Measurements from ENCODE around the gene RIPOR3. TPM values are rescaled to one million over a fixed set of nuclear protein-coding genes. Genes with fewer than 3 reads are reported as not detected.
"Not testable (repeated sequence)": the region's sequence is repeated elsewhere in the genome, so short reads cannot be mapped to it uniquely, and the experiment has no call there.

The RIPOR3 gene
- total RNA-seq, 1 donor: 32.6 TPM

DNA sequence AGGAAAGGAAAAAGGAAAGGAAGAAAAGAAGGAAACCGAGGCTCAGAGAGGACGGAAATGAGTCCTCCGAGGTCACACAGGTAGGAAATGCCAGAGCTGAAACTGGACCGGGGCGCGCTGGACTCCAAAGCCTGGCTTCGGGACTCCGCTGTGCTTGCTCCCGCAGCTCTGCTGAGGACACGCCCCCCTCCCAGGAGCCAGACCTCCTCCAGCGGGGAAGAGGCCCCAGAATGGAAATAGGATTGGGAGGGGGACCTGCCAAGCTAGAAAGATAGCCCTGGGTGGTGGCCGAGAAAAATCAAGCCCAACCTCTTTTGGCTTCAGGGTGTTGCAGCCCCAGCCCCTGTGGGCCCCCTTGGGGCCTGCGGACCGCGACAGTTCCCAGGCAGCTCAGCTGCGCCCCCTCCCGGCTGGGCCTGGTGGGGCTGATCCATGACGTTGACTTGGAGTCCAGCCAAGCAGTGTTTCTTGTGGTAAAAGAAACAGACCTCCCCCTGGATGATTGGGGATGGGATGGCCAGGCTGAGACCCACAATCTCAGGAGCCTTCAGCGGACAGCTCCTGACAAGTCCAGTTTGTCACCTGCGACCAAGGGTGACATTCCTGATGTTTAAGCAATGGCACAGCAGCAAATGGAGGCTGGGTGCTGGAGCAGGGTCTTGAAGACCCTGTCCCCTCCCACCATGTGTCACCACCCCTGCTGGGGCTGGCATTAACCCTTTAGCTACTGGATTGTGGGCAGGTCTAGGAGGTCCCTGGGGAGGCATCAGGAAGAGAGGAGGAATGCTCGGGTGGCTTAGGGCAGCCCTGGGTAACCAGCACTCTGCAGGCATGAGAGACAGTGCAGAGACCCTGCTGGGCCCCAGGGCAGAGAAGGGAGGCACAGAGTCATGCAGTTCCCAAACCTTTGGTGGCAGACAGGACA is 55.4 kb downstream of the RIPOR3 start:
- DNase-seq (ENCODE audit: low read depth in 2 of 3, low spot score in 2 of 3): peak; percentile 21 to 84 (median 76)

DNA sequence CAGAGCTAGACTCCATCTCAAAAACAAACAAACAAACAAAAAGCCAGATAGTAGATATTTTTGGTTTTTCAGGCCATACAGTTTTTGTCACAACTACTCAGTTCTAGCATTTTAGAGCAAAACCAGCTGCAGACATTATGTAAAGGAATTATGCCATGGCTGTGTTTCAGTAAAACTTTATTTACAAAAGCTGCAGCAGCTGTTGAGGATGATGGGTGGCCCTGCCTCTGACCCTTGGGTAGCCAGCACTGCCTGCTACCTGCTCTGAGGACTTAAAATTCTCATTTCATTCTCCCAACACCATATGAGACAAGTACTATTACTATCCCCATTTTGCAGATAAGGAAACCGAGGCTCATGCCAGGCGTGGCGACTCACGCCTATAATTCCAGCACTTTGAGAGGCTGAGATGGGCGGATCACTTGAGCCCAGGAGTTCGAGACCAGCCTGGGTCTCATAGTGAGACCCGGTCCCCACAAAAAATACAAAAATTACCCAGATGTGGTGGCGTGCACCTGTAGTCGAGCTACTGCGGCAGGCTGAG is 56.3 kb downstream of the RIPOR3 start:
- no peak for DNase-seq (ENCODE audit: low read depth in 2 of 3, low spot score in 2 of 3)

DNA sequence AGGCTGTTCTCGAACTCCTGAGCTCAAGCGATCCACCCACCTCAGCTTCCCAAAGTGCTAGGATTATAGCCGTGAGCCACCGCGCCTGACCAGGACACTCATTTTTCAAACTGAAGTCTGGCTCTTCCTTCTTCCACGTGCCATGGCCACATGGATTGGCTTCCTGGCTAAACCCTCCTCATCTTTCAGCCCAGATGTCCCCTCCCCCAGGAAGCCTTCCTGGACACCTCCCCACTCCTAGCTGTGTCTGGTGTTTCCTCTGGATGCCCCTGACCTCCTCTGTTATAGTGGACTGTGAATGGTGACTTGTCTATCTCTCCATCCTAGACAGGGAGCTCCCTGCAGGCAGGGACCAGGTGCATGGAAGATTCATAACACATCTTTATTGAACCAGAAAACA is 57.2 kb downstream of the RIPOR3 start:
- no peak for DNase-seq (ENCODE audit: low read depth in 2 of 3, low spot score in 2 of 3)

DNA sequence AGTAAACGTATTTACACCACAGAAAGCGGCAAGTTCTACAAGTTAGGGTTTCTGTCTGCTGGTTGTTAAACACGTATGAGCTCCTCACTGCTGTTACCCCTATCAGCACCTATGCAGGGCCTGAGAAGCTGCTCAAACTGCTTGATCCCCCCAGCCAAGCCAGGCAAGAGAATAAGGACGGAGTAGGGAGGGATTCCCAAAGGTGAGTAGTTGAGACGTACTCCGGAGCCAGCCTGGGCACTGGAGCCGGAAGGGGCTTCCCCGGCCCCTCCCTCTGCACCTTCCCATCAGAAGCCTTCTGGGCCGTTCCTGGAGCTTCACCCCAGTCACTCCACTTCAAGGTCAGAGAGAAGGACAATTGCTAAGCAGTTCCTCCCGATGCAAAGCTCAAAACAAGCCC is 58.0 kb downstream of the RIPOR3 start:
- no peak for DNase-seq (ENCODE audit: low read depth in 2 of 3, low spot score in 2 of 3)

DNA sequence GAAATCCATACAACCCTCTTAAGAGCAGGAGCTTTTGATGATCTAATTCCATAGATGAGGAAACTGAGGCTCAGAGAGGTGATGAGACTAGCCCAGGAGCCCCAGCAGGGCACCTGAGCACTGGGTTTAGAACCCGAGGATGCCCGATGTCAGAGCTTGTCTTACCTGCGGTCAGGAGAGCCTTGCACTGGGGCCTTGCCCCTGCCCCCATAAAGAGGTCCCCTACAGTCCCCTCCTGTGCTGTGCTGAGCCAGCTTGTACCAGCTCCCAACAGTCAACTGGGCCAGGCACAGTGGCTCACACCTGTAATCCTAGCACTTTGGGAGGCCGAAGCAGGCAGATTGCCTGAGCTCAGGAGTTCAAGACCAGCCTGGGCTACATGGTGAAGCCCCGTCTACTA is 58.6 kb downstream of the RIPOR3 start:
- no peak for DNase-seq (ENCODE audit: low read depth in 2 of 3, low spot score in 2 of 3)

DNA sequence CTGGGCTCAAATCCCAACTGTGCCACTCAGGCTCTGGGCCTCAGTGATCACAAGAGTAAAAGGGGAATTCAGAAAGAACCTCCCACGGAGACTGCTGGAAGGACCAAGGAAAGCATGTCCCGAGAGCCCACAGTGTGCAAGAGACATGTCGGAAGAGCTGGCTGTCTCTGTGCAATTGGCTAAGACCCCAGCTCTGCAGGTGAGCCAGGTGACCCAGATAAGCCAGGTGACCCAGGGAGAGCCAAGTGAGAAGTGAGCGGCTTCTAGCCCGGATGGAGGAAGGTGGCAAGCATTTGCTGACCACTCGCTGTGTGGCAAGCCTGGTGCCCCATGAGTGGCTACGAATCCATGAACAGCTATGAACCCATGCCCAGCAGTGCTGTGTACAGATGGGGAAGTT is 59.1 kb downstream of the RIPOR3 start:
- DNase-seq (ENCODE audit: low read depth in 2 of 3, low spot score in 2 of 3): no peak

DNA sequence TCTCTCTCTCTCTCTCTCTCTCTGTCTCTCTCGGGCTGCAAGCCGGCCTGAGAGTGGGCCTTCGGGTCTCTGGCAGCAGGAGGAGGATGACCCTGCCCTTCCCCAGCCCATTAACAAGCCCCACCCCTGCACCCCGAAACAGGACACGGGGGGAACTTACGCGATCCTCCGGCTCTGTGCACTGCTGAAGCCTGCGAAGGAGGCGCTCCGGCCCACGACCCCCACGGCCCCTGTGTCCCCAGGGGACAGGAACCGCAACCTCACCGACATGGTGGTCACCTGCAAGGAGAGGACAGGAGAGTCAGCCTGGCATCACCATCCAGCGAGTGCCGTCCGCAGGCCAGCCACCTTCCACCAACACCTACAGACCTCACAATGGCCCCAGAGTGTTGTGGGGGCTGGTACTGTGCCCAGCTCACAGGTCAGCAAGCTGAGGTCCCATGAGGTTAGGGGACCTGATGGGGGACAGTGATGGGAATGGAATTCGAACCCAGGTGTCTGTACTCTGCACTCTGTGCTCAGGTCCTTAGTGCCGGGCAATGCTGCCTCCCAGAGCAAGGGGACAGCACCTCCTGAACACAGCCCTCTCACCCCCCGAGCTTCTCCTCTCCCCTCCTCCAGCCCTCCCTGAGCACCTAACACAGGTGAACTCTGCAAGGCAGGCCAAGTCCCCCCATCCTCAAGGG is 60.6 kb downstream of the RIPOR3 start:
- no peak for DNase-seq (ENCODE audit: low read depth in 2 of 3, low spot score in 2 of 3)

DNA sequence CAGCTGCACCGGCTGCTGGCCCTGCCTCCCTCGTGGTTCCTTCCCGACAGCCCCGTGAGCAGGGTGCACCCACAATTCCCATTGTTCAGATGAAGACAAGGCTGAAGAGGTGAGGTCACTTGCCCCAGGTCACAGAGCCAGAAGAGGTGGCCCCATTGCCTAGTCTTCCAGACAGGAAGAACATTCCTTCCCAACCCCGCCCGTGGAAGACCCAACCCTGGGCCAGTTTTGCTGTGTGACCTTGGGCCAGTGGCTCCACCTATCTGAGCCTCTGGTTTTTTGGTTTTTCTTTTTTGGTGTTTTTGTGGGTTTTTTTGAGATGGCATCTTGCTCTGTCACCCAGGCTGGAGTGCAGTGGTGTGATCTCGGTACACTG is 61.7 kb downstream of the RIPOR3 start:
- DNase-seq (ENCODE audit: low read depth in 2 of 3, low spot score in 2 of 3): no peak

DNA sequence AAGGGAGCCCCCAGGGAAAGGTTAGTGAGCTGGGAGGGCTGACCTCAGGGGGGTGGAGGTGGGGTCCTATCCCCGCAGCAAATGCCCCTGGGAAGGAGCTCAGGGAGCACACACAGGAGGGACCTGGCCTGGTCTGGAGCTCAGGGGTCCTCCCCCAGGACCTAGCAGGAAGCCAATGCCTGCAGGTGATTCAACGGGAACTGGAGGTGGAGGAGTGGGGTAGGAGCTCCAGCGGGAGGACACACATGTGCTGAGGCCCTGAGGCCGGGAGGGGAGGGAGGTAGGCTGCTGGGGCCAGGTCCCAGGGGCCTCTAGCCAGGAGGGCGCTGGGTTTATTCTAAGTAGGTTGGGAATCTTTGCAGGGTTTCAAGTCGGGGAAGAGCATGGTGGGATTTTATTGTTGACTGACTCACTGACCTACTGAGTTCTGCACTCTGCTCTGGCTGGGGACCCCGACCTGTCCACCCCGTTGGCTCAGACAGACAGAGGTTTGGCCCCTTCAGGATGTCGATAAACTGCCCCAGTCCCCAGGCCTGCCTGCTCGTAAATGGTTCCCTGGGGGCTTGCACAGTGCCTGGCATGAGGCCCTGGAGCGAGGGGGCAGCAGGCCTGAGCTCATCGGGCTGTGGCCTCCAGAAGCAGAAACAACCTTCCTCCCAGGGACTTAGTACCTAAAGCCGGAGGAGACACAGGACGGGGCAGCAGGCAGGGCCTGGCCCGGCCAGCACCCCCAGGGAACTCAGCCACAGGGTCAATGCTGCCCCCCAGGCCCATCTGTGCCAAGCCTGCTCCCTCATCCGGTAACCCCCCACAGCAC is 62.3 kb downstream of the RIPOR3 start:
- no peak for DNase-seq (ENCODE audit: low read depth in 2 of 3, low spot score in 2 of 3)

DNA sequence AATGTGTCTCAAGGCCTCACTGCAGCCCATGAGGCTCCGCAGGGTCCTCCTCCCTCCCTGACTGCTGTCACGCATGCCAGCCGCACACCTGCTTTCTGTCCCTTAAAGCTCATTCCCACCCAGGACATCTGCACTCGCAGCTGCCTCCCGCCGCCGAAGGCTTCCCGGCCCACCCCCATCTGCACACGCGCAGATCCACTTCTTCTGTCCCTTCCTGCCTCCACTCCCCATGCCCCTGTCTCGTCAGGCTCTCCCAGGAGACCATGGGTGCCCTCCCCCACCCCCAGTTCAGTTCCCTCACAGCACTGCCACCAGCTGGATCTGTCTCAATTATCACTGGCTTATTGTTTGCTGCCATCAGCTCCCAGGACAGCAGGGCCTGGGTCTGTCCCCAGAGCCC is 63.0 kb downstream of the RIPOR3 start:
- no peak for DNase-seq (ENCODE audit: low read depth in 2 of 3, low spot score in 2 of 3)

DNA sequence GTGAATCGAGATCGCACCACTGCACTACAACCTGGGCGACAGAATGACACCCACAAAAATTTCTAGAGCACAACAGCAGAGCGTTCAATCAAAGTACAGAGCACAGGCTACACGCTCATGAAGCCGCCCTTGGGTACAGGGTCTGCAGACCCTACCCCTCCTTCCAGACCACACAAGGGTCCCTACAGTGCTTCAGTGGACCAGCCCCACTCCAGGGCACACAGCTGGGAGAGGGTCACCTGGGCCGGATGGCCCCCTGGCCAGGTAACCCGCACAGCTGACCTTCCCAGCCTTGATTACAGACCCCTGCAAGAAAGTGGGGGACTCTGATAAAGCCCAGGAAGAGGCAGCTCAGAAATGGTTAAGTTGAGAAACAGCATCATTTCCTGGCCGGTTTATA is 63.6 kb downstream of the RIPOR3 start:
- no peak for DNase-seq (ENCODE audit: low read depth in 2 of 3, low spot score in 2 of 3)

DNA sequence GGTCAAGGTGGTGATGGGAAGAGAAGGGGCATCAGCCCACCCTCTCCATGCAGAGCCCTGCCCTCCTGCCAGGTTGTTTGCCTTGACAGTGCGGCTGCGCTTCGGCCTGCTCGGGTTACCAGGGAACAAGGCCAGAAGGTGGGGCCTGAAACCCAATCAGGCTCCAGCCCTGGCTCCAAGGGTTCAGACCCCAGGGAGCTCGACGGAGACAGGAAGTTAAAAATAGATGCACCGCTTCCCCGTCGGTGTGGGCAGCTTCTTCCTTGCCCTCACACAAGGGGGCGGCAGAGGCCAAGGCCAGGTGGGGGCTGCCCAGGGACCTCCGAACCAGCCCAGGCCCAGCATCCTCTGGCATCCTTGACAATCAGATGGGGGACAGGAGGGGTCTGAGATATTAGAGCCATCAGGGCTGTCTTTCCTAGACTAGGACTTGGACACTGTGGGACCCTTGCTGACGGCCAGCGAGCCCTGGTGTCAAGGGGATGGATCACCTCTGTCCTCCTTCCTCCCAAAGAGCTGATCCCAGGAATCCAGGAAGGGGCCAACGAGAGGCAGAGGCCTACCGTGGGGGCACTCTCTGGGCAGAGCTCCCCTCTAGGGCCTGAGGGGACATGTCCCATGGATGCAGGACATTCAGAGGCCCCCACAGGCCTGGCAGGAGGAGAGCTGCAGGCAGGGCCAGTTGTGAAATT is 65.2 kb downstream of the RIPOR3 start:
- peak in 2 of 3 donors; percentile 57 to 62 for DNase-seq (ENCODE audit: low read depth in 2 of 3, low spot score in 2 of 3)

DNA sequence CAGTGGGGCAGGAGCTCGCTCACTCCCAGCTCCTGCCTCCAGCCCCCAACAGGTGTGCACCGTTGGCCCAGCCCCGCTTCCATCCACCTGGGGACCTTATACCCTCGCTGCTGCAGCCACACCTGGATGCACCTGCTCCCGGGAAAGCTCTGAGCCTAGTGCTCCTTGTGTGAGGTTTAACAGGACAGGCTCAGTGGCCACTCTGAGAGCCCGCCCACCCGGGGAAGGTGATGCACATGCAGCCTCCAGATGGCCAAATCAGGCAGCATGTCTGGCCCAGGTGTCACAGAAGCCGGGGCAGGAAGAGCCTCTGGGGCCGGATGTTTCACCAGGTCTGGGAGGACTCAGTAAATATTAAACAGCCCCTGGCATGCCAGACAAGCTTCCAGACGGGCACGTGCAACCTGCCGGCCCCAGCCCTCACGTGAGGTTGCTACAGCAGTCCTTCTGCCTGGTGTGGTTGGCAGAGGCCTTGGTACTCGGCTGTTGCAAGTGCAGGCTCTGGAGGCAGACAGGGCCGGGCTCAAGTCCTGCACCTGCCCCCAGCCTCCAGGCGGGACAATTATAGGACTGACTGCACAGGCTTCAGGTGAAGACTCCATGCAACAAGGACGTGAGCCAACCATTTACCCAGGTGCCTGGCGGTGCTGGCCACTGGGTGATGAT is 66.9 kb downstream of the RIPOR3 start:
- DNase-seq (ENCODE audit: low read depth in 2 of 3, low spot score in 2 of 3): no peak

DNA sequence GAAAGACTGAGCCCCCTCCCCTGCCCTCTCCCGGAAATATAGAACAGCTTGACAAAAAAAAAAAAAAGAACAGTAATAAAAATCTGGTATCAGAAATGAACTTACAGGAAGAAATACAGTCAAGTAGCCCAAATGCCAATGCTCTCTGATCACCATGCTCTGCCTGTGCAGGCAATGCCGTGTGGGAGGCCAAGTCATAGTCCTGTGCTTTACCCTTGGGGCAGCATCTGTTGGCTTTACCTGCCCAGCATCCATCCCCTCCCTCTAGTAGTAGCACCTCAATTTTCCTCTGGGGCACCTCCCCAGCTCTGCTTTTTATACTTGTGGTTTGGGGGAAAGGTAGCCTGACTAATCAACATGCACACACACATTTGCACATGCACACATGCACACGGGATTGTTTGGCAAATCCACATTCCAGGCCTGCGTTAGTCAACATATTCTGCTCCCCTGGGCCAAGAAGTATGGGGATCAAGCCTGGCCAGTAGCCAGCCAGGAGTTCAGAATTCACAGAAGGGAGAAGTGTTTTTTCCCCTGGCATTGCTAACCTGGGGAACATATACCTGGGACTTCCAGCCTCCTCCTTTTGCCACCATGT is 70.2 kb downstream of the RIPOR3 start:
- DNase-seq (ENCODE audit: low read depth in 2 of 3, low spot score in 2 of 3): no peak

DNA sequence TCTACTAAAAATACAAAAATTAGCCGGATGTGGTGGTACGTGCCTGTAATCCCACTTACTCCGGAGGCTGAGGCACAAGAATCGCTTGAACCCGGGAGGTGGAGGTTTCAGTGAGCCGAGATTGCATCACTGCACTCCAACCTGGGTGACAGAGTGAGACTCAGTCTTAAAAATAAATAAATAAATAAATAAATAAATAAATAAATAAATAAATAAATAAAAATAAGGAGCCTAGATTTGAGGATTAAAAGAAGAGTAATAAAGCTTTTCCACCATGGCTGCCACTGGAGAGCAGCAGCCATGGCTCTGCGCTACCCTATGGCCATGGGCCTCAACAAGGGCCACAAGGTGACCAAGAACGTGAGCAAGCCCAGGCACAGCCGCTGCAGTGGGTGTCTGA is 70.9 kb downstream of the RIPOR3 start:
- DNase-seq (ENCODE audit: low read depth in 2 of 3, low spot score in 2 of 3): not testable (repeated sequence)

DNA sequence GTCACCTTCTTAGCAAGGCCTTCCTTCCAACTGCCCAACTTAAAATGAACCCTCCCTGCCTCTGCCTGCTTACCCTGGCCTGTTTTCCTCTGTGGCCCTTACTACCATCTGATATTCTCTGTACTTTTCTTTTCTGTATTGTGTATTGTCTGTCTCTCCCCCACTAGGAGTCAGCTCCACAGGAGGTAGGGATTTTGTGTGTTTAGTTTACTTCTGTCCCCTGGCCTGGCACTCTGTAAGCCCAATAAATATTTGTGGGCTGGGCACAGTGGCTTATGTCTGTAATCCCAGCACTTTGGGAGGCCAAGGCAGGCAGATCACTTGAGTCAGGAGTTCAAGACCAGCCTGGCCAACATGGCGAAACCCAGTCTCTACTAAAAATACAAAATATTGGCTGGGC is 72.8 kb downstream of the RIPOR3 start:
- no peak for DNase-seq (ENCODE audit: low read depth in 2 of 3, low spot score in 2 of 3)

DNA sequence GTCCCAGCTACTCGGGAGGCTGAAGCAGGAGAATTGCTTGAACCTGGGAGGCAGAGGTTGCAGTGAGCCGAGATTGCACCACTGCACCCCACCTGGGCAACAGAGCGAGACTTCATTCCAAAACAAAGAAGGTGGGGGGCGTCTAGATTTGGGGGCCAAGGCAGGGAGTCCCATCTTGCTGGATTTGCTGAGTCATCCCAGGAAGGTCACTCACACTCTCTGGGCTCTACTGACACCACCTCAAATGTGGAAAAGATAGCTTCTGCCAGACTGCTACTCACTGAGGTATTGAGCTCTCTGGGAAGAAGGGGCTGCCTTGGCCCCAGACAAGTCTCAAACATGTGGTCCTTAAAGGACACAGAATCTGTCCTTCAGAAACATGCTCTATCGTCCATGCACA is 74.3 kb downstream of the RIPOR3 start:
- no peak for DNase-seq (ENCODE audit: low read depth in 2 of 3, low spot score in 2 of 3)

DNA sequence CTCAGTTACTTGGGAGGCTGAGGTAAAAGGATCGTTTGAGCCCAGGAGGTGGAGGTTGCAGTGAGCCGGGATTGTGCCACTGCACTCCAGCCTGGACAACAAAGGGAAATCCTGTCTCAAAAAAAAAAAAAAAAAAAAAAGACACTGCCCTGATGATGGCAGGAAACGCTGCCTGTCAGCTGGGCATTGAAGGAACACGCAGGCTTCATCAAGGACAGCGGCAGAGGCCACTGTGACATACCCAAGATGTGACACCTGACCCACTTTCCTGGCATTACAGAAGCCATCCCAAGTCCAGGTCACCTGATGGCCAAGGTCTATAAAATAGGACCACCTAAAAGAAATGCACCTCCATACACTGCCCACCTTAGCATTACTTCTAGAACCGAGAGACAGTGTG is 75.9 kb downstream of the RIPOR3 start:
- DNase-seq (ENCODE audit: low read depth in 2 of 3, low spot score in 2 of 3): no peak

DNA sequence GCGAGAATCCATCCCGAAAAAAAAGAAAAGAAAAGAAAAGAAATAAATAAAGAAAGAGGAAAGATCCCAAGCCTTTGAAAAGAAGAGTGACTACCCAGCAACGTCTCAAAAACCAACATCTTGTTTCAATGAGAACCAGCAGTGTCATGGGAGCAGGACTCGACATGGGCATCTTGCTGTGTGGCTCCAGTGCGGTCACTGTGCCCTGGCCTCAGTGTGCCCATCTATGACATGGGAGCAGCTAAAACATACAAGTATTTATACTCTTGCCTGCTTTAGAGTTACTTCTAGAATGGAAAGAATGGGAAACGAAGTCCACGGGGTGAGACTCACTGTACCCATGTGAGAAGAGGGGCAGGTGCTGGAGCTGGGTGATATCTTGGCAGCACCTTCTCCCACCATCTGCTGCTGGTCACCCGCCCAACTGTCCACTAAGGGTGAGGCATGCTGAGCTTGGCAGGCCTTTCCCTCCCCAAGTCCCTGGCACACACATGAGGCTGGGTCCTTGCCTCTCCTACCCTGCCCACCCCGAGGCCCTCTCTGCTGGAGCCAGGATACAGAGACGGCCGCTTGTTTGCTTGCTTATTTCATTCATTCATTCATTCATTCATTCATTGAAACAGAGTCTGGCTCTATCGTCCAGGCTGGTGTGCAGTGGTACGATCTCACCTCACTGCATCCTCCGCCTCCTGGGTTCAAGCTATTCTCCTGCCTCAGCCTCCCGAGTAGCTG is 77.7 kb downstream of the RIPOR3 start:
- no peak for DNase-seq (ENCODE audit: low read depth in 2 of 3, low spot score in 2 of 3)

All from hematopoietic multipotent progenitor cell (in vitro differentiated cells).